GM12878 (cell line): ENCODE results near the gene SIK3. TPM values are rescaled to one million over a fixed set of nuclear protein-coding genes. Genes with fewer than 3 reads are reported as not detected.

Experiments used
- ATAC-seq: fragments of 200-7000 bp; cut with Tn5 transposase; 3 replicates; pipeline ENCODE4 v1.9.1; 2020; ENCODE audit warnings: mild to moderate bottlenecking, moderate library complexity
- BruUV-seq: library from RNA; stranded (reverse); fragments of 400-500 nt; replicated peaks from 2 replicates; lab custom pipeline; 2021; lab: Mats Ljungman, UMichigan
- CTCF ChIA-PET: fragments of 300-600 bp; sonication (Branson Sonifier 250); formaldehyde crosslinking; extraction: SDS; loops from one replicate; lab custom pipeline; 2021; ENCODE audit warnings: inconsistent platforms; lab: Yijun Ruan, JAX
- POLR2A ChIA-PET: fragments of 350-600 bp; formaldehyde crosslinking; extraction: SDS; loops from one replicate; lab custom pipeline; 2021; ENCODE audit warnings: inconsistent platforms; lab: Charles Lee
- RAD21 ChIA-PET: fragments of 300-600 bp; sonication (Branson Sonifier 250); formaldehyde crosslinking; loops from one replicate; lab custom pipeline; 2023; ENCODE audit warnings: antibody characterized with exemption; ENCODE audit not compliant: unreplicated experiment; lab: Charles Lee
- SMC1A ChIA-PET: fragments of 300-600 bp; sonication (Branson Sonifier 250); formaldehyde crosslinking; loops from one replicate; lab custom pipeline; 2023; ENCODE audit not compliant: unreplicated experiment, uncharacterized antibody; lab: Charles Lee
- DNase-seq: peaks from one replicate; pipeline ENCODE4 v3.0.0-alpha.2; 2011; ENCODE audit warnings: low read depth, low spot score
- FAIRE-seq: peaks from 3 replicates; lab custom pipeline; 2011; peaks lifted over from hg19 to GRCh38; lab: Jason Lieb, UNC
- H2AFZ ChIP-seq: 2 replicates; pipeline ENCODE4 v1.6.0; 2011; ENCODE audit warnings: low read depth, low read length, control low read depth; ENCODE audit not compliant: control insufficient read depth
- H3K27ac ChIP-seq: 2 replicates; pipeline ENCODE4 v1.5.1; 2011; ENCODE audit warnings: control low read depth; ENCODE audit not compliant: control insufficient read depth, insufficient read depth
- H3K27me3 ChIP-seq, 2 experiments: replicated peaks in 1 of 2; 2 replicates each; pipeline versions ENCODE4 v1.6.0 to v1.6.1; 2011; ENCODE audit warnings: low read length in 1 of 2; ENCODE audit not compliant: control insufficient read depth in 2 of 2, insufficient read depth in 2 of 2
- H3K36me3 ChIP-seq, 2 experiments: 2 replicates each; pipeline ENCODE4 v1.5.1; 2011; ENCODE audit warnings: low read length in 1 of 2; ENCODE audit not compliant: control insufficient read depth in 2 of 2, insufficient read depth in 2 of 2
- H3K4me1 ChIP-seq: 2 replicates; pipeline ENCODE4 v1.6.1; 2011; ENCODE audit warnings: mild to moderate bottlenecking, low read length, moderate library complexity, mixed read lengths; ENCODE audit not compliant: control insufficient read depth, insufficient read depth
- H3K4me2 ChIP-seq: 2 replicates; pipeline ENCODE4 v1.6.0; 2011; ENCODE audit warnings: control low read depth; ENCODE audit not compliant: control insufficient read depth, insufficient read depth
- H3K4me3 ChIP-seq: fragments of 200-600 bp; sonication (generic); 2 replicates; pipeline ENCODE4 v1.5.1; 2016
- H3K79me2 ChIP-seq: 2 replicates; pipeline ENCODE4 v1.6.0; 2011; ENCODE audit warnings: low read length; ENCODE audit not compliant: control insufficient read depth, insufficient read depth
- H3K9ac ChIP-seq: 2 replicates; pipeline ENCODE4 v1.8.0; 2011; ENCODE audit warnings: low read length, control low read depth, mixed read lengths; ENCODE audit not compliant: control insufficient read depth, insufficient read depth
- H3K9me3 ChIP-seq: replicated peaks from 3 replicates; pipeline ENCODE4 v1.5.1; 2011; ENCODE audit warnings: mild to moderate bottlenecking, low read length; ENCODE audit not compliant: control insufficient read depth, insufficient read depth
- H4K20me1 ChIP-seq: 2 replicates; pipeline ENCODE4 v1.6.0; 2011; ENCODE audit not compliant: control insufficient read depth, insufficient read depth
- CREB1 ChIP-seq: IDR thresholded peaks from 2 replicates; pipeline ENCODE4 v1.6.1; 2012; ENCODE audit warnings: low read depth, mild to moderate bottlenecking, inconsistent platforms
- EGR1 ChIP-seq, 2 experiments: IDR thresholded peaks; 1 replicate in 1 of 2; 2 replicates in 1 of 2; pipeline ENCODE4 v1.6.1; 2011 to 2012; ENCODE audit warnings: low read depth in 2 of 2, low read length in 2 of 2, borderline replicate concordance in 1 of 2, mild to moderate bottlenecking in 1 of 2, moderate library complexity in 1 of 2
- EP300 ChIP-seq, 2 experiments: fragments of 150-350 bp in 1 of 2; IDR thresholded peaks; 2 replicates each; pipeline ENCODE4 v1.6.1; 2011 to 2012; ENCODE audit warnings: low read depth in 2 of 2, low read length in 2 of 2, borderline replicate concordance in 1 of 2, improper control_type of control experiment in 1 of 2, inconsistent platforms in 1 of 2; ENCODE audit not compliant: control insufficient read depth in 1 of 2
- ESRRA ChIP-seq: IDR thresholded peaks from 2 replicates; pipeline ENCODE4 v1.6.1; 2012; ENCODE audit warnings: mild to moderate bottlenecking, low read length, improper control_type of control experiment
- HCFC1 ChIP-seq: fragments of 150-350 bp; IDR thresholded peaks from 2 replicates; pipeline ENCODE4 v1.6.1; 2014; ENCODE audit warnings: low read length
- IRF4 ChIP-seq: IDR thresholded peaks from 2 replicates; pipeline ENCODE4 v1.6.1; 2011; ENCODE audit warnings: low read depth, low read length
- MTA2 ChIP-seq: fragments of 450-650 bp; IDR thresholded peaks from 2 replicates; pipeline ENCODE4 v1.6.1; 2016; ENCODE audit warnings: low read depth, mild to moderate bottlenecking, moderate library complexity
- NR2C2 ChIP-seq: IDR thresholded peaks from 2 replicates; pipeline ENCODE4 v1.6.1; 2011; ENCODE audit warnings: borderline replicate concordance, low read depth; ENCODE audit not compliant: control insufficient read depth, insufficient read length
- RCOR1 ChIP-seq: conservative IDR thresholded peaks from 2 replicates; pipeline ENCODE4 v1.6.1; 2012; ENCODE audit warnings: low read depth, low read length, improper control_type of control experiment
- RUNX3 ChIP-seq: IDR thresholded peaks from 2 replicates; pipeline ENCODE4 v1.6.1; 2012; ENCODE audit warnings: low read length, inconsistent platforms
- TBL1XR1 ChIP-seq: IDR thresholded peaks from 2 replicates; pipeline ENCODE4 v1.6.1; 2012; ENCODE audit warnings: low read depth, low read length, improper control_type of control experiment
- ZNF217 ChIP-seq: fragments of 450-650 bp; IDR thresholded peaks from 2 replicates; pipeline ENCODE4 v1.6.1; 2017; ENCODE audit warnings: antibody characterized with exemption, mild to moderate bottlenecking
- ZNF24 ChIP-seq: fragments of 450-650 bp; IDR thresholded peaks from 2 replicates; pipeline ENCODE4 v1.6.1; 2017; ENCODE audit warnings: antibody characterized with exemption, mild to moderate bottlenecking
- WGBS: methylation state at CpG from one replicate; pipeline ENCODE4 v1.1.6; 2016; ENCODE audit warnings: low lambda C conversion rate; ENCODE audit not compliant: insufficient replicate concordance, insufficient coverage; ENCODE audit errors: missing lambda C conversion rate; 5-methylcytosine and 5-hydroxymethylcytosine counted together
- in situ Hi-C: fragments of 300-500 bp; cut with MboI; formaldehyde crosslinking; loops from 9 replicates; pipeline ENCODE4 v1.14.3; 2018; ENCODE audit warnings: mixed read lengths
- intact Hi-C: fragments of 100-400 bp; cut with micrococcal nuclease; formaldehyde crosslinking; loops from one replicate; pipeline ENCODE4 v1.14.2; 2022; ENCODE audit not compliant: unreplicated experiment
- polyA plus RNA-seq, 11 experiments: library from polyadenylated mRNA; depleted of rRNA in 4 of 11; unstranded in 6 of 11; stranded (reverse) in 5 of 11; fragments of >200 nt; fragmentation: Nextera tagmentation in 4 of 11; fragmentation: Illumina TruSeq in 1 of 11; extraction: Ambion mirVana in 4 of 11; extraction: Trizol in 1 of 11; gene quantifications; 1 replicate in 1 of 11; 2 replicates in 10 of 11; pipeline versions ENCODE4 v1.2.1 to v1.2.3, GENCODE V29; 2011 to 2016; ENCODE audit warnings: inconsistent platforms in 2 of 11, missing spikeins in 2 of 11, low read depth in 1 of 11
- total RNA-seq, 4 experiments: library from RNA; depleted of rRNA in 3 of 4; stranded (reverse); fragments of >200 nt in 3 of 4; fragmentation: Illumina TruSeq in 1 of 4; extraction: Trizol in 1 of 4; gene quantifications; 2 replicates each; pipeline versions ENCODE4 v1.2.1 to v1.2.3, GENCODE V29; 2013 to 2021
- TF ChIP-seq, protein P1 (sequence below): fragments of 450-650 bp; IDR thresholded peaks from 2 replicates; pipeline ENCODE4 v1.6.1; 2017; ENCODE audit warnings: mild to moderate bottlenecking
- TF ChIP-seq, protein P2 (sequence below): IDR thresholded peaks from 2 replicates; pipeline ENCODE4 v1.6.1; 2012; ENCODE audit warnings: low read depth, low read length, improper control_type of control experiment

The SIK3 gene
- total and polyA plus RNA-seq, 10 of the 15 experiments (the other 5 are each of a cell fraction or from before 2014, with no cell fraction given): 2.5 to 31.9 (median 11.1) TPM

DNA sequence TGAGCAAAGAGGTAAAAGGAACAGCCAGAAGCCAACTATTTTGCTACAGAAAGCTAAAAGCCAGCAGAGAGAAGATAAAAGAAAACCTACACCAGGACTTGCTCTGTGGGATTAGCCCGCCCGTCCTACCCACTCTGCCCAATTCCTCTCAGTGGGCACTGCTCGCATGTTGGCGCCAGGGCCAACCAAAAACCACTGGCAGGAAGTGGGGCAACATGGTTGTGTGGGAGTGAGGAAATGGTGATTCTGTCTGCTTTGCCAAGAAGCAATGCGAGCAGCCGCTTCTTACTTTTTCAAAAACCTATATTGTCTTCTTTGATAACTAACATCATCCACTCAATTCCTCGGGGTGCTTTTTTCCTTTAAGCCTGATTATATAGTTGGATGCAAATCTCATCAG lies 246.6 kb downstream of the SIK3 start:
- no peak overlapping the region for H3K9ac ChIP-seq
- H3K36me3 ChIP-seq: peaks cover 6 to 9% of the 10 kb centered on the region in 2 experiments; a peak in 3 of 4 replicates
- no peak for TF ChIP-seq RCOR1
- TF ChIP-seq RUNX3: peak; percentile 60
- TF ChIP-seq, all 136 proteins: peak for 1
- H3K27ac ChIP-seq: peak overlapping the region; percentile 30; the same call in 1 of the 2 replicates
- intact Hi-C loops: no loop called here
- H3K27me3 ChIP-seq: no peaks in the 10 kb centered on the region
- FAIRE-seq (no peak), ATAC-seq (no peak), DNase-seq (no peak)
- peaks cover 30% of the 10 kb centered on the region for H3K4me1 ChIP-seq
- H3K79me2 ChIP-seq: no peaks in the 10 kb centered on the region
- in situ Hi-C loops: no loop called here
- ChIA-PET CTCF (interaction anchor here (1.2 to 4.2 kb wide), 6 partner anchors 12 to 329 kb away, joined by 3 to 24 read pairs (median 12); partner anchors contain the start of gene APOA5), SMC1A (interaction anchor here (1.1 to 4.6 kb wide), 5 partner anchors 15 to 251 kb away, joined by 3 to 42 read pairs (median 3); partner anchors contain the start of gene APOA1), RAD21 (interaction anchor here (1.1 to 5.0 kb wide), 5 partner anchors 13 to 211 kb away, joined by 3 to 32 read pairs (median 5); partner anchors contain the start of gene APOA5), POLR2A (interaction anchor here (0.7 to 1.8 kb wide), 3 partner anchors 16 to 173 kb away, joined by 3 to 6 read pairs (median 4); partner anchors contain the start of gene ZPR1)
- no TSS peak for BruUV-seq
- no peak overlapping the region for H3K4me3 ChIP-seq
- H4K20me1 ChIP-seq: no peaks in the 10 kb centered on the region
- H2AFZ ChIP-seq: no peak overlapping the region
- WGBS: 77% methylated on average over 7 of the region's 7 CpGs
- H3K9me3 ChIP-seq: no peaks in the 10 kb centered on the region
- peak overlapping the region; percentile 15; the same call in 1 of the 2 replicates for H3K4me2 ChIP-seq

DNA sequence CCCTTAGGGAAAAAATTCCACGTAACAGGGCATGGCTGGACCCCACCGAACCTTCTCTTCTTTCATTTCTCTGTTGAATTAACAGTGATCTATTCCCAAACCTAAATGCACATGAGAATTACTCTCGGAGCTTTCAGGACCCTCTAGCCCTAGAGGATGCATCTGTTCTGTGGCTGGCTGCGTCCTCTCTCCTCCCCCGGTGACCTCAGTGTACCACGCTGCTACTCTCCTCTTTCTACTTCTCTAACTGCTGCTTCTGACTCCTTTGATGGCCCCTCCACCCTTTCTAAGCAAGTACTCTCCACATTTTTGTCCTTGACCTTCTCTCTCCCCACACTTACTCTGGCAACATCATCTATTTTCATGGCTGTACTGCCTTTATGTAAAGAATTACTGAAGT lies 248.7 kb downstream of the SIK3 start:
- WGBS: 90% methylated on average over 6 of the region's 6 CpGs
- CTCF ChIA-PET: interaction anchor here (3.7 kb wide), 1 partner anchor 14 kb away, joined by 24 read pairs; no protein-coding TSS in a partner anchor
- no peak overlapping the region for H3K4me2 ChIP-seq
- H3K4me1 ChIP-seq: peaks cover 30% of the 10 kb centered on the region
- SMC1A ChIA-PET: interaction anchor here (0.7 kb wide), 1 partner anchor 1940 kb away, joined by 3 read pairs; no protein-coding TSS in a partner anchor
- no peak overlapping the region for H2AFZ ChIP-seq
- H3K36me3 ChIP-seq: peaks cover 14 to 20% of the 10 kb centered on the region in 2 experiments; a peak in 3 of 4 replicates
- POLR2A ChIA-PET: no interaction called here
- FAIRE-seq: no peak
- no peak for DNase-seq
- H3K9me3 ChIP-seq: no peaks in the 10 kb centered on the region
- in situ Hi-C loops (no loop called here), intact Hi-C loops (no loop called here)
- BruUV-seq: no TSS peak
- no peak overlapping the region for H3K9ac ChIP-seq
- H3K79me2 ChIP-seq: no peaks in the 10 kb centered on the region
- ATAC-seq: no peak
- no peak overlapping the region for H3K27ac ChIP-seq
- H3K4me3 ChIP-seq: no peak overlapping the region
- RAD21 ChIA-PET: interaction anchor here (0.6 kb wide), 1 partner anchor 256 kb away, joined by 3 read pairs; no protein-coding TSS in a partner anchor
- H4K20me1 ChIP-seq: no peaks in the 10 kb centered on the region
- H3K27me3 ChIP-seq: no peaks in the 10 kb centered on the region
- TF ChIP-seq EP300 (IDR thresholded peaks at IDR 0.05; ENCODE audit: borderline replicate concordance in 1 of 2, control insufficient read depth in 1 of 2, low read depth in 2 of 2, low read length in 2 of 2) (no peak), CREB1 (no peak), HCFC1 (no peak), EGR1 (IDR thresholded peaks at IDR 0.05; ENCODE audit: borderline replicate concordance in 1 of 2, low read depth in 2 of 2, low read length in 2 of 2) (no peak), TBL1XR1 (no peak), ZNF217 (no peak), NR2C2 (no peak), MTA2 (no peak), ZNF24 (no peak), RCOR1 (no peak), ESRRA (no peak), IRF4 (no peak)
- TF ChIP-seq, protein P1, sequence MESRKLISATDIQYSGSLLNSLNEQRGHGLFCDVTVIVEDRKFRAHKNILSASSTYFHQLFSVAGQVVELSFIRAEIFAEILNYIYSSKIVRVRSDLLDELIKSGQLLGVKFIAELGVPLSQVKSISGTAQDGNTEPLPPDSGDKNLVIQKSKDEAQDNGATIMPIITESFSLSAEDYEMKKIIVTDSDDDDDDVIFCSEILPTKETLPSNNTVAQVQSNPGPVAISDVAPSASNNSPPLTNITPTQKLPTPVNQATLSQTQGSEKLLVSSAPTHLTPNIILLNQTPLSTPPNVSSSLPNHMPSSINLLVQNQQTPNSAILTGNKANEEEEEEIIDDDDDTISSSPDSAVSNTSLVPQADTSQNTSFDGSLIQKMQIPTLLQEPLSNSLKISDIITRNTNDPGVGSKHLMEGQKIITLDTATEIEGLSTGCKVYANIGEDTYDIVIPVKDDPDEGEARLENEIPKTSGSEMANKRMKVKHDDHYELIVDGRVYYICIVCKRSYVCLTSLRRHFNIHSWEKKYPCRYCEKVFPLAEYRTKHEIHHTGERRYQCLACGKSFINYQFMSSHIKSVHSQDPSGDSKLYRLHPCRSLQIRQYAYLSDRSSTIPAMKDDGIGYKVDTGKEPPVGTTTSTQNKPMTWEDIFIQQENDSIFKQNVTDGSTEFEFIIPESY: no peak
- TF ChIP-seq, protein P2, sequence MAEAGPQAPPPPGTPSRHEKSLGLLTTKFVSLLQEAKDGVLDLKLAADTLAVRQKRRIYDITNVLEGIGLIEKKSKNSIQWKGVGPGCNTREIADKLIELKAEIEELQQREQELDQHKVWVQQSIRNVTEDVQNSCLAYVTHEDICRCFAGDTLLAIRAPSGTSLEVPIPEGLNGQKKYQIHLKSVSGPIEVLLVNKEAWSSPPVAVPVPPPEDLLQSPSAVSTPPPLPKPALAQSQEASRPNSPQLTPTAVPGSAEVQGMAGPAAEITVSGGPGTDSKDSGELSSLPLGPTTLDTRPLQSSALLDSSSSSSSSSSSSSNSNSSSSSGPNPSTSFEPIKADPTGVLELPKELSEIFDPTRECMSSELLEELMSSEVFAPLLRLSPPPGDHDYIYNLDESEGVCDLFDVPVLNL: no peak
